K562 (cell line): ENCODE results near the gene FTH1. TPM values are rescaled to one million over a fixed set of nuclear protein-coding genes. Genes with fewer than 3 reads are reported as not detected.

Source experiments
- BRF1 ChIP-seq: IDR thresholded peaks from 3 replicates; pipeline ENCODE4 v1.6.1; 2011; ENCODE audit warnings: borderline replicate concordance, mild to moderate bottlenecking; ENCODE audit not compliant: insufficient read length; ENCODE audit errors: extremely low read depth
- E4F1 ChIP-seq: fragments of 250-450 bp; sonication (Bioruptor Pico); IDR thresholded peaks from 2 replicates; pipeline ENCODE4 v1.5.0; 2021; ENCODE audit warnings: mild to moderate bottlenecking, borderline replicate concordance
- JUN ChIP-seq, 2 experiments: sonication (generic) in 1 of 2; formaldehyde crosslinking in 1 of 2; IDR thresholded peaks; 2 replicates each; pipeline versions ENCODE4 v1.6.1 to v1.8.0; 2012 to 2022; ENCODE audit warnings: borderline replicate concordance in 2 of 2, mild to moderate bottlenecking in 2 of 2, improper control_type of control experiment in 1 of 2, low read depth in 1 of 2, low read length in 1 of 2, missing genetic modification reagents in 1 of 2
- KLF10 ChIP-seq: fragments of 250-450 bp; sonication (Bioruptor Pico); IDR thresholded peaks from 2 replicates; pipeline ENCODE4 v1.6.1; 2021; ENCODE audit warnings: matching md5 sums
- MXI1 ChIP-seq: IDR thresholded peaks from 2 replicates; pipeline ENCODE4 v1.6.1; 2011; ENCODE audit warnings: low read depth, mild to moderate bottlenecking, improper control_type of control experiment, low read length
- NBN ChIP-seq: fragments of 450-650 bp; IDR thresholded peaks from 2 replicates; pipeline ENCODE4 v1.6.1; 2016; ENCODE audit warnings: low read depth, mild to moderate bottlenecking
- RBM17 ChIP-seq: fragments of 200-400 bp; formaldehyde crosslinking; IDR thresholded peaks from 2 replicates; pipeline ENCODE4 v1.6.1; 2017; ENCODE audit warnings: low read depth, mild to moderate bottlenecking, low read length, borderline replicate concordance
- SLC30A9 ChIP-seq: fragments of 250-450 bp; sonication (Bioruptor Pico); IDR thresholded peaks from 2 replicates; pipeline ENCODE4 v1.8.0; 2022; ENCODE audit warnings: mild to moderate bottlenecking, moderate library complexity
- SPI1 ChIP-seq: IDR thresholded peaks from 2 replicates; pipeline ENCODE4 v1.6.1; 2011; ENCODE audit warnings: low read depth, low read length, control low read depth, borderline replicate concordance
- SUPT5H ChIP-seq: fragments of 450-650 bp; IDR thresholded peaks from 2 replicates; pipeline ENCODE4 v1.6.1; 2016
- TSC22D4 ChIP-seq: fragments of 450-650 bp; IDR thresholded peaks from 2 replicates; pipeline ENCODE4 v1.6.1; 2016; ENCODE audit warnings: missing genetic modification characterization, missing biosample characterization, control low read depth
- ZBTB26 ChIP-seq: fragments of 450-650 bp; formaldehyde crosslinking; IDR thresholded peaks from 2 replicates; pipeline ENCODE4 v1.4.0; 2022; ENCODE audit warnings: missing genetic modification characterization
- ZC3H11A ChIP-seq: IDR thresholded peaks from 2 replicates; pipeline ENCODE4 v1.6.1; 2012; ENCODE audit warnings: low read depth, low read length, improper control_type of control experiment
- ZHX1 ChIP-seq: fragments of 150-350 bp; conservative IDR thresholded peaks from 2 replicates; pipeline ENCODE4 v1.6.1; 2014; ENCODE audit warnings: low read length
- ZNF263 ChIP-seq: sonication (generic); formaldehyde crosslinking; IDR thresholded peaks from 2 replicates; pipeline ENCODE4 v1.8.0; 2022; ENCODE audit warnings: mild to moderate bottlenecking, missing genetic modification reagents, borderline replicate concordance
- polyA plus RNA-seq, 8 experiments: library from polyadenylated mRNA; depleted of rRNA in 4 of 8; stranded (reverse) in 5 of 8; unstranded in 3 of 8; fragments of >200 nt; fragmentation: Nextera tagmentation in 2 of 8; fragmentation: Illumina TruSeq in 1 of 8; extraction: Ambion mirVana in 2 of 8; extraction: Trizol in 1 of 8; gene quantifications; 2 replicates each; pipeline versions ENCODE4 v1.2.1 to v1.2.3, GENCODE V29; 2011 to 2014; ENCODE audit warnings: inconsistent platforms in 1 of 8, missing spikeins in 1 of 8
- total RNA-seq, 7 experiments: library from RNA; depleted of rRNA in 6 of 7; stranded (reverse); fragments of >200 nt in 6 of 7; fragmentation: Illumina TruSeq in 2 of 7; extraction: Trizol in 2 of 7; gene quantifications; 2 replicates each; pipeline versions ENCODE4 v1.2.1 to v1.2.3, GENCODE V29; 2011 to 2021; ENCODE audit warnings: low replicate concordance in 1 of 7

Gene FTH1
- total and polyA plus RNA-seq, 9 of the 15 experiments (the other 6 are each of a cell fraction or from before 2014, with no cell fraction given) = 370 to 3,146 (median 802) TPM

- TF ChIP-seq E4F1 (CRISPR knock-in tag) = peak; percentile 78; the same call in 1 of the 2 replicates
- peak; percentile 88 for TF ChIP-seq SPI1
- no peak for TF ChIP-seq RBM17
- no peak for TF ChIP-seq BRF1
- no peak for TF ChIP-seq SLC30A9 (CRISPR knock-in tag)
- peak; percentile 94 for TF ChIP-seq SUPT5H
- 0 out of 2 replicates have a peak, but pooled peaks have one; percentile 42 for TF ChIP-seq MXI1
- peak; percentile 13; the same call in 1 of the 2 replicates for TF ChIP-seq NBN
- no peak for TF ChIP-seq JUN (IDR thresholded peaks at IDR 0.05; ENCODE audit: borderline replicate concordance, low read depth, low read length)
- no peak for TF ChIP-seq JUN (CRISPR knock-in tag; IDR thresholded peaks at IDR 0.05; ENCODE audit: borderline replicate concordance)
- no peak for TF ChIP-seq TSC22D4 (tag)
- TF ChIP-seq ZC3H11A = no peak
- TF ChIP-seq ZBTB26 = peak; percentile 5
- no peak for TF ChIP-seq ZHX1
- peak; percentile 77; the same call in 1 of the 2 replicates for TF ChIP-seq KLF10 (CRISPR knock-in tag)
- TF ChIP-seq ZNF263 (CRISPR knock-in tag) = no peak
These were observed 4.0 kb downstream of the FTH1 start (continued) for GRCh38 chr11:61963282-61964057.
